ENCODE data around the gene GRAMD2B. TPM values are rescaled to one million over a fixed set of nuclear protein-coding genes. Genes with fewer than 3 reads are reported as not detected.
A peak's percentile ranks its signal among the peaks of the same experiment; 100 is the strongest.
"Not testable (repeated sequence)": the region's sequence is repeated elsewhere in the genome, so short reads cannot be mapped to it uniquely, and the experiment has no call there.

Gene GRAMD2B
- total RNA-seq, 2 experiments from 2014 or later: 4.6 to 5.2 TPM

DNA sequence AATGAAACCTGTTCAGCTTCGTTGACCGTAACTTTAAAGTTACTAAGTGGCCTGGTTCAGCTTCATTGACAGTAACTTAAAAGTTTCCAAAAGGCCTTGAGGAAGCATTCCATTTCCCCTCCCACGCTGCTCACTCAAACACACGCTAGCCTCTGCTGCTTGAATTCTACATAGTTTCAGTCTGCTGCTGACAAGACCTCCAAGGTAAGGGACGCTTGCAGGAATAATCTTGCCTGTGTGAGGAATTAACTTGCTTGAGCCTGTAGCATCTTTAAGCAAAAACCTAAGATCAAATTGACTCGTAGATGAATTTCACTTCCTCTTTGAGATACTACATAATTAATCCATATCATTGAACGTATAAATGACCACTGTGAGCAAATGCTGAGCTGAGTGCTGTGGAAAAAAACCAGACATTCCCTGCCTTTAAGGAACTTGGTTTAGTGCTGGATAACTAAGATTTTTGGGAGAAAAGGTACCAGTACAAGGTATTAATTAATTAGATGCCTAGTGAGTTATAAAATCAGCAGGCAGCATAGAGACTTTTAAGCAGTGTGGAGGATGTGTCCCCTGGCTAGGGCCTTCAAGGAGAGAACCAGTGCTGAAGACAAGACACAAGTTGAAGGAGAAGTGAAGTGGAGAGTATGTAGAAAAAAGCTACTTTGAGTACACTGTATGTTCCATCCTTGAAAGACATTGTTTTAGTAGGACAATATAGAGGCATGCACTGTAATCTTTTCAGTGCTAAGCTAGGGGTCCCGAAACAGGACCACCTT is 39.2 kb downstream of the GRAMD2B start:
- POLR2A ChIA-PET: no interaction called here
- Mint-ChIP-seq H3K4me1 (peaks cover 7% of the 10 kb centered on the region), H3K27ac (no peak overlapping the region)

DNA sequence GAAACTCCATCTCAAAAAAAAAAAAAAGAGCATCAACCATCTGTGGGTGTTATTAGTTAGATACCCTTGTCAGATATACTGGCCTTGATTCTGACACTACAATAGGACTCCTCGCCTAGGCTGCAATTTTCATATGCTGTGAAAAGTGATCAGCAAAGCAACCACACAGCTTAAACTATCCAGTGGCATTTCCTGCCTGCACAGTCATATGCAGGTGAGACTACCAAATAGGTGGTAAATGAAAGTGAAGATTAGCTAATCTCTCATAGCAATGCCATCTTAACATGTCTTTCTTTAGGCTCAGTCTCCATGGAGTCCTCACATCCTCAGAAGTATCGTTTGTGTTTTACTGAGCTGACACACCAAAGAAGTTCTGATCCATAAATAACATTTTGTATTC is 40.8 kb downstream of the GRAMD2B start:
- ATAC-seq (ENCODE audit: low read depth): peak; percentile 78
- POLR2A ChIA-PET: interaction anchor here (0.7 to 1.1 kb wide), 2 partner anchors 14 to 129 kb away, joined by 3 to 4 read pairs; no protein-coding TSS in a partner anchor

More for the DNA sequence above, 39.2 kb downstream of the GRAMD2B start:
- H3K4me3 Mint-ChIP-seq: no peak overlapping the region
- H3K36me3 Mint-ChIP-seq: peaks cover 9% of the 10 kb centered on the region
- H3K9me3 Mint-ChIP-seq: no peaks in the 10 kb centered on the region
- no peak for DNase-seq
- H3K27me3 Mint-ChIP-seq: no peaks in the 10 kb centered on the region
- ATAC-seq (ENCODE audit: low read depth): no peak

DNA sequence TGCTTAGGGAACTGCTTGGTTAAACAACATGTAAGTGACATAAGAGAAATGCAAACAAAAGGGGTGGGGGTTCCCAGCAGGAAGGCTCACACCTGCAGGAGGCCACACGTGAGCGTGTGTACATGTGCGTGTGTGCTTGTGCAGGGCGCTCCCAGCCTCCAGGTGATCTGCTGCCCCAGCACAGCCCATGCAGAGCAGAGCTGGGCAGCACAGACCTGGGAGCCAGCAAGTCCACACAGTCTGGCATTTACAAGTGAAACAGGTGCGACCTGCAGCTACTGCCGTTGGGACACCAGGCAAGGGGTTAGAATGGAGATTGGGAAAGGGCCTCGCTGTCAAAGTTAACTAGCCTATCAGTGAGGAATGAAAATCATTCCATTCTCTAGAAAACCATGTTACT is 41.8 kb downstream of the GRAMD2B start:
- peaks cover 7% of the 10 kb centered on the region for H3K36me3 Mint-ChIP-seq
- ATAC-seq (ENCODE audit: low read depth) (no peak), DNase-seq (no peak)
- H3K27ac Mint-ChIP-seq: no peak overlapping the region
- H3K27me3 Mint-ChIP-seq: no peaks in the 10 kb centered on the region
- H3K9me3 Mint-ChIP-seq: no peaks in the 10 kb centered on the region
- no peak overlapping the region for H3K4me3 Mint-ChIP-seq
- H3K4me1 Mint-ChIP-seq: peaks cover 7% of the 10 kb centered on the region
- POLR2A ChIA-PET: no interaction called here

More for the DNA sequence above, 40.8 kb downstream of the GRAMD2B start:
- Mint-ChIP-seq H3K9me3 (no peaks in the 10 kb centered on the region), H3K27ac (peak overlapping the region; percentile 2), H3K36me3 (peaks cover 7% of the 10 kb centered on the region), H3K27me3 (no peaks in the 10 kb centered on the region), H3K4me1 (peaks cover 7% of the 10 kb centered on the region), H3K4me3 (no peak overlapping the region)
- no peak for DNase-seq

DNA sequence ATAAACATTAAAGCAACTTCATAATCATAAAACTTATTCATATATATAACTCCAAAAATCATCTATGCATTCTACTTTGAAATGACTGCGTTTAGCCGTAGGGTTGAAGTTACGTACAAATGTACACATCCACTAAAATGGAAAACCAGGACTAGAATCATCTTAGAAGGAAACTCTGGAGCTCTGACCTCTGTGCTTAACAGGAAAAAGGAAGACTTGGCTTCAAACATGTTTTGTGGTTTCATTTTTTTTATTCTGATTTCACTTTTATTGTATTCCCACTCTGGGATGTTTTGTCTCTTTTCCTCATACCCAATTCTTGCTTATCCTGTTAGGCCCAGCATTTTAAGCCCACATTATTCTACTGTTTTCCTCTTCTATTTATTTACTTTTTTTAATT is 44.9 kb downstream of the GRAMD2B start:
- DNase-seq (no peak), ATAC-seq (ENCODE audit: low read depth) (no peak)
- no peaks in the 10 kb centered on the region for H3K27me3 Mint-ChIP-seq
- H3K4me3 Mint-ChIP-seq: no peak overlapping the region
- H3K9me3 Mint-ChIP-seq: no peaks in the 10 kb centered on the region
- H3K36me3 Mint-ChIP-seq: peaks cover 10% of the 10 kb centered on the region
- no peak overlapping the region for H3K27ac Mint-ChIP-seq
- POLR2A ChIA-PET: no interaction called here
- peaks cover 9% of the 10 kb centered on the region for H3K4me1 Mint-ChIP-seq

DNA sequence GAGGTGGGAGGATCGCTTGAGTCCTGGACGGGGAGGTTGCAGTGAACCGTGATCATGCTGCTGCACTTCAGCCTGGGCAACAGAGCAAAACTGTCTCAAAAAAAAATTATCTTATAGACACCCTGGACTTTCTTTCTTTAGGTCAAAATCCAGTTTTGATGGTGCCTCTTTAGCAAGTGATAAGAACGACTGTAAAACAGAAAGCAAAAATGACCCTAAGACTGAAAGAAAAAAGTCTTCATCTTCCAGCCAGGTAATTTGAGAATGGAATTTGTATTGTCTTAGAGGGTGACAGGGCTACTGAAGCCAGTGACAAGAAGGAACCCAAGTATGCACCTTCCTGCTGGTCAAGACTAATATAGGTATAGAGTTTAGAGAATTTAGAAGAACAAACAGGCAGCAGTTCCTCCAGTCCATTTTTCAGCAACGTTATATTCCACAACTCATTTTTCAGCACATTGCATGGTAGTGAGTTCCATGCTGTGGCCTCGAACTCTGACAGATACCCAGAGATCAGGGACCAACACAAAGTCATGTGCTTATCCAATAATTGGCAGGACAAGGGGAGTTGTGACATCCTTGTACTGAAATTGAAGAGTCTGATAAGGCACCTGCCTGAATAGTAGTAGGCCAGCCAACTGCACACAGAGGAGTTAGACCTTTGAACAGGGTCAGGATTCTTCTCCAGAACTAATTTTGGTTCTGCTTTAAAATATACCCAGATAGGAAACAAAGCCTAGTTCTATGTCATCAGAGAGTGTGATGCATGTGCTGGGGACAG is 46.5 kb downstream of the GRAMD2B start:
- no peak overlapping the region for H3K4me3 Mint-ChIP-seq
- ATAC-seq (ENCODE audit: low read depth): no peak
- peaks cover 2% of the 10 kb centered on the region for H3K4me1 Mint-ChIP-seq
- DNase-seq: no peak
- no peaks in the 10 kb centered on the region for H3K9me3 Mint-ChIP-seq
- no peaks in the 10 kb centered on the region for H3K27me3 Mint-ChIP-seq
- H3K27ac Mint-ChIP-seq: no peak overlapping the region
- H3K36me3 Mint-ChIP-seq: peaks cover 10% of the 10 kb centered on the region
- POLR2A ChIA-PET: no interaction called here

DNA sequence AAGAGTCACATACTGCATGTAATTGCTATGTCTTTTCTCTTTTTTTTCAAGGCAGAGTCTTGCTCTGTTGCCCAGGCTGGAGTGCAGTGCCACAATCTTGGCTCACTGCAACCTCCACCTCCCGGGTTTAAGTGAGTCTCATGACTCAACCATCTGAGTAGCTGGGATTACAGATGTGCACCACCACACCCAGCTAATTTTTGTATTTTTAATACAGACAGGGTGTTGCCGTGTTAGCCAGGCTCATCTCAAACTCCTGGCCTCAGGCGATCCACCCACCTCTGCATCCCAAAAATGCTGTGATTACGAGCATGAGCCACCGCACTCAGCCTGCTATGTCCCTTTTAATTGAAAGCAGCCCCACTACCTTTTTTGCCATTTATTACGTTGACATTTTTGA is 47.3 kb downstream of the GRAMD2B start:
- POLR2A ChIA-PET; ATAC-seq (ENCODE audit: low read depth): not testable (repeated sequence)
- peaks cover 13% of the 10 kb centered on the region for H3K36me3 Mint-ChIP-seq

DNA sequence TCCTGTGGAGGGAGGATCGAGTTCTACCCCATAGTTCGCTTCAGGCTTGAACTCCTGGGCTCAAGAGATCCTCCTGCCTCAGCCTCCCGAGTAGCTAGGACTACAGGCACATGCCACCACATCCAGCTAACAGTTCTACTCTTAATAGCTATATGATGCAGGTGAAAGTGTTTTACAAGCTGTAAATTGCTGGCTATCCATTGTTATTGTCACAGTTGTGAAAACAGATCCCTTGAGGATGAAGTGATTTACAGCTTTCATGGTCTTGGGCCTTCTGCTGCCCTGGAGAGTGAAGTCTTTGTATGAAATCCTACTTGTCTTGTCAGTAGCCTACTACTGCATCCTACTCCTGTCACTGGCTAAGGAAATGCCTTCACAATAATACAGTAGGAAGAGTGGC is 48.0 kb downstream of the GRAMD2B start:
- no peaks in the 10 kb centered on the region for H3K27me3 Mint-ChIP-seq
- POLR2A ChIA-PET: no interaction called here
- H3K9me3 Mint-ChIP-seq: no peaks in the 10 kb centered on the region
- ATAC-seq (ENCODE audit: low read depth): no peak
- H3K4me1 Mint-ChIP-seq: peaks cover 2% of the 10 kb centered on the region
- H3K27ac Mint-ChIP-seq: no peak overlapping the region
- H3K36me3 Mint-ChIP-seq: peaks cover 12% of the 10 kb centered on the region
- no peak overlapping the region for H3K4me3 Mint-ChIP-seq
- DNase-seq: no peak

More for the DNA sequence above, 47.3 kb downstream of the GRAMD2B start:
- H3K9me3 Mint-ChIP-seq, H3K4me1 Mint-ChIP-seq, H3K27ac Mint-ChIP-seq, H3K4me3 Mint-ChIP-seq, H3K27me3 Mint-ChIP-seq, DNase-seq: not testable (repeated sequence)

DNA sequence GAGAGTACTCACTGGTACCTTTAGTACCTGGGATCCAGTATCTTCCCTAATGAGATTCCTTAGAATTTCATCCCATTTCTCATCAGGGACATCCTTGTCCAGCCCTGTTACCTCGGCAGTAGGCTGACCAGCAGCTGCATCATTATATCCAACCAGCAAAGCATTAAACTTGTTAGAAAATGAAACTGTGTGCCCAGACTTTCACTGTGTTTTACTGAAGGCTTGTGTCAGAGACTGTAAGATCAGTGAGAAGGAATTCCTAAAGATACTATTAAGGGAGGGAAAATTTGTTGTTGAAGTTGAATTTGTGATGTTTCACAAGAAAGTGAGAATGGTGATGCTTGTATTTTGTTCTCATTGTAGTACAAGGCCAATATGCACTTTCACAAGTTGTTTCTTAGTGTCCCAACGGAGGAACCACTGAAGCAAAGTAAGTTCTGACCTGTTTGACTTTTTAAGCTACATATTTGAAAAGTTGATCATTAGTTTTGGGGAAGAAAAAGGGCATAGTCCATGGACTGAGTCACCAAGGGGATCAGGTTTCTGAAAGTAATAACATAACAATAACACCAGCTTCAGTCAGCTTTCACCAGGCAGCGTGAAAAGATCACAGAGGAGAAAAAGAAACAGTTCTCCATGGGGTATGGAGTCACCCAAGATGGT is 48.8 kb downstream of the GRAMD2B start:
- ATAC-seq (ENCODE audit: low read depth) (no peak), DNase-seq (no peak)
- no peaks in the 10 kb centered on the region for H3K9me3 Mint-ChIP-seq
- H3K4me1 Mint-ChIP-seq: peaks cover 2% of the 10 kb centered on the region
- no peak overlapping the region for H3K27ac Mint-ChIP-seq
- H3K27me3 Mint-ChIP-seq: no peaks in the 10 kb centered on the region
- peaks cover 11% of the 10 kb centered on the region for H3K36me3 Mint-ChIP-seq
- H3K4me3 Mint-ChIP-seq: no peak overlapping the region
- POLR2A ChIA-PET: no interaction called here

DNA sequence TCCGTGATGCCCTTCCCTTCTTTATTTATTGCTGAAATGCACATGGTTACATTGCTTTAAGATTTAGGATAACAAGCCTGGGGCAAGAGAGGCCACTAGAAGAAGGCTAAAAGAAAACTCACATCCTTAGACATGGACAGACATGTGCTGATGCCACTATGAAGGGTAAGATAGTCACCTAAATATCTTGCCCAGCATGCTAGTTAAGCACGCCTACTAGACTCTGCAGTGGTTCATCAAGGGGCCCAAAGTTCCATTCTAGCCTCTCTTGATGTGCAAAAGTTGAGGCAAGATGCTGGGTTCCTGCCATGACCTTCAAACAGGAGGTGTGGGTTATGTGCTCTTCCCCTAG is 49.3 kb downstream of the GRAMD2B start:
- H3K27ac Mint-ChIP-seq: no peak overlapping the region

DNA sequence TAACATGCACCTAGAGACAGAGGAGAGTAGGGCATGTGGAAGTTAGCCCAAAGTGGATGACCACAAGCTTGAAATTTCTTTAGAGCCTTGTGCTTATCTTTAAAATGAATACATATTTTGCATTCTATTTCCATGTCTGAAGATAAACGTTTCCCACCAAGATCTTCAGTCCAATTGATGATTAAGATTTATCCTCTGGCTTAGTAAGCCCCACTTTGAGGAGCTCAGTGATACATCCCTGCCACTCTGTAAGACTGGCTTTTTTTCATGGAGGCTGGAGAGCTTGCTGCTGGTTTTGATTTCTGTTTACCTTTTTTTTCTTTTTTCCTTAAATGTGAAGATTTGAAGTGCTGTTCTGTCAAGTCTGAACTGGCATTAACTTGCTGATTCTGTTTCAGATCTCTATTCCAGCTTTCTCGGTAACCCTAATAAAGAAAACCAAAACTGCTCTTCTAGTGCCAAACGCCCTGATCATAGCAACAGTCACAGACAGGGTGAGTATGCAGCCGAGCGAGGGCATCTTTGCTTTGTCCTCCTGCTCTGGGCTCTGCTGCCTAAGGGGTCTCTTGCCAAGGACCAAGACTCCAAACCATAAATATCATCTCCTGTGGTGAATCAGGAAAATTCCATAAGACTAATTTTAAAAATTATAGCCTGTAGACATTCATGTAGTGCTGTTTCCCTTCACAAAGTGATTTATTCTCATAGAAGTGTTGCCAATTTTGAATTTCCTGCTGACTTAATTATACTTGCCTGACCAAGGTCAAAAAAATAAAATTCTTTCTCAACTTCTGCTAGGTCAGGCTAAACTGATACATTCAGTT is 54.3 kb downstream of the GRAMD2B start:
- POLR2A ChIA-PET: no interaction called here
- H3K27ac Mint-ChIP-seq: no peak overlapping the region
- ATAC-seq (ENCODE audit: low read depth) (no peak), DNase-seq (no peak)
- H3K4me1 Mint-ChIP-seq: no peaks in the 10 kb centered on the region
- H3K36me3 Mint-ChIP-seq: peaks cover 14% of the 10 kb centered on the region
- no peak overlapping the region for H3K4me3 Mint-ChIP-seq
- no peaks in the 10 kb centered on the region for H3K27me3 Mint-ChIP-seq
- no peaks in the 10 kb centered on the region for H3K9me3 Mint-ChIP-seq

More for the DNA sequence above, 49.3 kb downstream of the GRAMD2B start:
- POLR2A ChIA-PET: no interaction called here
- no peak for DNase-seq
- Mint-ChIP-seq H3K4me3 (no peak overlapping the region), H3K36me3 (peaks cover 13% of the 10 kb centered on the region), H3K9me3 (no peaks in the 10 kb centered on the region), H3K27me3 (no peaks in the 10 kb centered on the region), H3K4me1 (peaks cover 2% of the 10 kb centered on the region)
- no peak for ATAC-seq (ENCODE audit: low read depth)

DNA sequence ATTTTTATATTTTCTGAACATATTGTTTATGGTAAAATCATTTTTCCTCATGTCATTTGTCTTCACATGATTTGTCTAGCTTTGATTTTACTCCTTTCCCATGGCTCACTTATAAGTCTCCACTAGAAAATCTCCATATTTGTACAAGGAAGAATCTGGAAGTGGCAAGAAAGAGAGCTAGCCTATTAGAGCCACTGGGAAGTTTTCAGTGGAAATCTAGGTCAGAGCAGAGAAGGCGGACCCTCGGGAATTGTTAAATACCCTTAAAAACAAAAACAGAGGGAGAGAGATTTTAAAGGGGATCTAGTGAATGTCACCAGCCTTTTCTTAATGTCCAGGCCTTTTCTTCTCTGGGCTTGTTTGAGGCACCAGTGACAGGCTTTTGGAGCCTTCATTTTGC is 56.6 kb downstream of the GRAMD2B start:
- Mint-ChIP-seq H3K4me3 (no peak overlapping the region), H3K4me1 (no peaks in the 10 kb centered on the region), H3K27me3 (no peaks in the 10 kb centered on the region), H3K9me3 (no peaks in the 10 kb centered on the region), H3K27ac (no peak overlapping the region), H3K36me3 (peaks cover 14% of the 10 kb centered on the region)
- no peak for ATAC-seq (ENCODE audit: low read depth)
- POLR2A ChIA-PET: no interaction called here
- no peak for DNase-seq

DNA sequence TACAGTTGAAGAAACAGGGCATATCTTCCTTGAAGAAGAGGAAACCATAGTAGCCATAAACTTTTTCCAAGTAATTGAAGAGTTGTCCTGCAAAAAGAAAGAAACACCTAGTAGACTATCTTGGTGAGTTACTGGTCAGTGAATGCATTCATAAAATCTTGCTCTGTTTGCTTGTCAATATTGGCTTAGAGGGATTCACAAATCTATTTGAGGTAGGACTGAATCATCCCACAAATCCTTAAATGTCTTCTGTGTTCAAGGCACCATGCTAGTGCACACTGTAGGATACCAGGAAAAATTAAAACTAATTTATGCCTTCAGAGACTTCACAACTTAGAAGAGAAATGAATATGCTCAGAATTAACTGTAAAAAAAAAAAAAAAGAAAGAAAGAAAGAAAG is 57.6 kb downstream of the GRAMD2B start:
- H3K4me3 Mint-ChIP-seq: no peak overlapping the region

DNA sequence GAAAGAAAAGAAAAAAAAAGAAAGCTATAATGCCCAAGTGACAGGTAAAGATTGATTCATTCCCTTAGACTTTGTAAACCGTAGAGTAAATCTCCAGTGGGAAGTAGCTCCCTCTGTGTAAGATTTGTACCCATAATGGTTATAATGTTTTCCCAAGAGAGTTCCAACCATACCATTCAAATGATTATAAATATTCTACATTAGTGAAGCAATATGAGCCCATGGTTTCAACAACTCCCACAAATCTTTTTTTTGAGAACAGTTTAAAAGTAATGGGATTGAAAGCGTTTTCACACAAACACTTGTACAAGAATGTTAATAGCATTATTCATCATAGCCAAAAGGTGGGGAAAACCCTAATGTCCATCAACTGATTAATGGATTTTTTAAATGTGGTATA is 58.0 kb downstream of the GRAMD2B start:
- Mint-ChIP-seq H3K9me3 (no peaks in the 10 kb centered on the region), H3K27ac (no peak overlapping the region), H3K27me3 (no peaks in the 10 kb centered on the region), H3K36me3 (peaks cover 18% of the 10 kb centered on the region), H3K4me3 (no peak overlapping the region), H3K4me1 (no peaks in the 10 kb centered on the region)
- no peak for DNase-seq
- no peak for ATAC-seq (ENCODE audit: low read depth)
- POLR2A ChIA-PET: no interaction called here

More for the DNA sequence above, 57.6 kb downstream of the GRAMD2B start:
- H3K27me3 Mint-ChIP-seq: no peaks in the 10 kb centered on the region
- H3K27ac Mint-ChIP-seq: no peak overlapping the region
- peaks cover 13% of the 10 kb centered on the region for H3K36me3 Mint-ChIP-seq
- no peaks in the 10 kb centered on the region for H3K9me3 Mint-ChIP-seq
- ATAC-seq (ENCODE audit: low read depth) (no peak), DNase-seq (no peak)
- POLR2A ChIA-PET: no interaction called here
- no peaks in the 10 kb centered on the region for H3K4me1 Mint-ChIP-seq
